ENCODE measurements around the gene TBRG4.

Gene TBRG4

GRCh38 chr7:45060295-45060694 lies 51.2 kb downstream of the TBRG4 start:
- H3K27ac ChIP-seq = no peak overlapping the region
- H3K9me3 ChIP-seq = no peaks in the 10 kb centered on the region
- H3K27me3 ChIP-seq = no peaks in the 10 kb centered on the region
- H3K4me3 ChIP-seq = no peak overlapping the region
- no peak for DNase-seq
- H3K4me1 ChIP-seq = no peaks in the 10 kb centered on the region
- intact Hi-C loops (cut with DNase I; ENCODE audit: low total_unique reads) = no loop called here
- no peak for TF ChIP-seq CTCF (IDR thresholded peaks at IDR 0.05)
- peaks cover 0 to 17% (median 17%) of the 10 kb centered on the region in 3 donors for H3K36me3 ChIP-seq

- Histone ChIP-seq H3K36me3 (no peaks in the 10 kb centered on the region), H3K27me3 (no peaks in the 10 kb centered on the region), H3K4me1 (no peaks in the 10 kb centered on the region), H3K4me3 (no peak overlapping the region), H3K27ac (no peak overlapping the region), H3K9me3 (no peaks in the 10 kb centered on the region)
- TF ChIP-seq CTCF (IDR thresholded peaks at IDR 0.05) = no peak
- intact Hi-C loops (cut with DNase I; ENCODE audit: low total_unique reads) = no loop called here
- DNase-seq = no peak
Measured at GRCh38 chr7:45057878-45058277, 53.6 kb downstream of the TBRG4 start.

GRCh38 chr7:45055594-45056219 lies 55.8 kb downstream of the TBRG4 start:
- intact Hi-C loops (cut with DNase I; ENCODE audit: low total_unique reads) = no loop called here
- H3K9me3 ChIP-seq = no peaks in the 10 kb centered on the region

GRCh38 chr7:45055016-45055415 lies 56.5 kb downstream of the TBRG4 start:
- DNase-seq = no peak
- H3K4me1 ChIP-seq = no peaks in the 10 kb centered on the region
- H3K4me3 ChIP-seq = no peak overlapping the region
- H3K9me3 ChIP-seq = no peaks in the 10 kb centered on the region
- H3K36me3 ChIP-seq = peaks cover 0 to 3% (median 0%) of the 10 kb centered on the region in 3 donors
- no peaks in the 10 kb centered on the region for H3K27me3 ChIP-seq
- no peak overlapping the region for H3K27ac ChIP-seq
- intact Hi-C loops (cut with DNase I; ENCODE audit: low total_unique reads) = no loop called here
- TF ChIP-seq CTCF (IDR thresholded peaks at IDR 0.05) = no peak

More at GRCh38 chr7:45055594-45056219, 55.8 kb downstream of the TBRG4 start:
- Histone ChIP-seq H3K27ac (no peak overlapping the region), H3K36me3 (no peaks in the 10 kb centered on the region), H3K4me1 (no peaks in the 10 kb centered on the region), H3K27me3 (no peaks in the 10 kb centered on the region), H3K4me3 (no peak overlapping the region)
- no peak for TF ChIP-seq CTCF (IDR thresholded peaks at IDR 0.05)
- peak in 1 of 2 donors; percentile 33 for DNase-seq

GRCh38 chr7:45054442-45054841 lies 57.1 kb downstream of the TBRG4 start:
- TF ChIP-seq CTCF (IDR thresholded peaks at IDR 0.05) = no peak
- Histone ChIP-seq H3K27ac (no peak overlapping the region), H3K4me3 (no peak overlapping the region), H3K36me3 (peaks cover 0 to 8% (median 0%) of the 10 kb centered on the region in 3 donors), H3K27me3 (no peaks in the 10 kb centered on the region), H3K4me1 (no peaks in the 10 kb centered on the region), H3K9me3 (no peaks in the 10 kb centered on the region)
- intact Hi-C loops (cut with DNase I; ENCODE audit: low total_unique reads) = no loop called here
- peak in 1 of 2 donors; percentile 28 for DNase-seq

GRCh38 chr7:45053941-45054340 lies 57.6 kb downstream of the TBRG4 start:
- no peak for DNase-seq
- H3K4me3 ChIP-seq = no peak overlapping the region
- peaks cover 0 to 8% (median 0%) of the 10 kb centered on the region in 3 donors for H3K36me3 ChIP-seq
- intact Hi-C loops (cut with DNase I; ENCODE audit: low total_unique reads) = no loop called here
- no peak overlapping the region for H3K27ac ChIP-seq
- no peaks in the 10 kb centered on the region for H3K9me3 ChIP-seq
- H3K4me1 ChIP-seq = no peaks in the 10 kb centered on the region
- no peaks in the 10 kb centered on the region for H3K27me3 ChIP-seq
- no peak for TF ChIP-seq CTCF (IDR thresholded peaks at IDR 0.05)
